ENCODE results near the gene PNCK.

DNA sequence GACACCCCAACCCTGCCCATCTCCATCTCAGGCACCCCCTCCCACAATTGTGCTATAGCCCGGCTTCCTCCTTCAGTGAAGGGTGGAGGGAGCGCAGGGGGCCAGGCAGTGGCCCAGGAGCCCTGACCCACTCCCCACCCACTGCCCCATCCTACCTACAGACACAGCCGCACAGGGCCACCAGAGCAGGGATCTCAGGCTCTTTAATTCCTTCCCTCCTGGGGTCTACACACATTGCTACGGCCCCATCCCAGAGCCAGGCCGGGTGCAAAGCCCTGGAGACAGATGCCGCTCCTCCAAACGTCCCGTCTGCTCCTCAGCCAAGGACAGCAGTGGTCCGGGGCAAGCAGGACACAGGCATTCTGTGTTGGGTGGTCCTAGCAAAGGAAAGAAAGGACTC lies 39.4 kb downstream of the PNCK start:
- TF ChIP-seq, protein P1, sequence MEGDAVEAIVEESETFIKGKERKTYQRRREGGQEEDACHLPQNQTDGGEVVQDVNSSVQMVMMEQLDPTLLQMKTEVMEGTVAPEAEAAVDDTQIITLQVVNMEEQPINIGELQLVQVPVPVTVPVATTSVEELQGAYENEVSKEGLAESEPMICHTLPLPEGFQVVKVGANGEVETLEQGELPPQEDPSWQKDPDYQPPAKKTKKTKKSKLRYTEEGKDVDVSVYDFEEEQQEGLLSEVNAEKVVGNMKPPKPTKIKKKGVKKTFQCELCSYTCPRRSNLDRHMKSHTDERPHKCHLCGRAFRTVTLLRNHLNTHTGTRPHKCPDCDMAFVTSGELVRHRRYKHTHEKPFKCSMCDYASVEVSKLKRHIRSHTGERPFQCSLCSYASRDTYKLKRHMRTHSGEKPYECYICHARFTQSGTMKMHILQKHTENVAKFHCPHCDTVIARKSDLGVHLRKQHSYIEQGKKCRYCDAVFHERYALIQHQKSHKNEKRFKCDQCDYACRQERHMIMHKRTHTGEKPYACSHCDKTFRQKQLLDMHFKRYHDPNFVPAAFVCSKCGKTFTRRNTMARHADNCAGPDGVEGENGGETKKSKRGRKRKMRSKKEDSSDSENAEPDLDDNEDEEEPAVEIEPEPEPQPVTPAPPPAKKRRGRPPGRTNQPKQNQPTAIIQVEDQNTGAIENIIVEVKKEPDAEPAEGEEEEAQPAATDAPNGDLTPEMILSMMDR (IDR thresholded peaks at IDR 0.05), result no peak
- TF ChIP-seq POLR2AphosphoS5 (IDR thresholded peaks at IDR 0.05), result no peak

Measured in breast epithelium (tissue), 3 donors.